Fibroblast of skin of left quadriceps (primary cell): ENCODE measurements around the gene DECR2.
A peak's percentile ranks its signal among the peaks of the same experiment; 100 is the strongest.
"Not testable (repeated sequence)": the region's sequence is repeated elsewhere in the genome, so short reads cannot be mapped to it uniquely, and the experiment has no call there.

Experiments used
- DNase-seq, 2 experiments: peaks; one replicate each; pipeline ENCODE4 v3.0.0-alpha.2; 2013; ENCODE audit warnings: low read depth in 2 of 2

DECR2 gene

DNA sequence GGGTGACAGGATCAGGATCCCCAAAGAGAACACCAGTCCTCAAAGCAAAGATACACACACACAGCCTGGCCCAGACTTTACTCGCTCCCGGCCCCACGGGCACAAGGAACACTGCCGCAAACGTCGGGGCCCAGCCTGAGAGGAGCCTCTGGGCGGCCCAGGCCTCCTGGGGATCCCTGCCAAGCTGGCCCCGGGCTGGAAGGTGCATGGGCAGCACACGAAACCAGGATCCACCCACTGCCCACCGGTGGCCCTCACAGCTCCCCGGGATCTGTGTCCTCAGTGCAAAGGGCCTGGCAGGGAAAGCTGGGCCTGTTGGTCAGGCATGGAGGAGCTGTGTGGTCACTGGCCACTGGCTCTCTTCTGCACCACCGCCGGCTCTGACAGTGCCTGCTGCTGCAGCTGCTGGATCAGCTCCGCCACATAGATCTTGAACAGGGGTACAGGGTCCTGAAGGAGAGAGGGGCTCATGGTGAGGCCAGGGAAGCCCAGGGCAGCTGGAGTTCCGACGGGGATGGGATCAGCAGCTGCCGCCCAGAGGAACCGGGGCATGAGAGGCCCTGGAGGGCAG is 34.3 kb upstream of the DECR2 start:
- no peak for DNase-seq

DNA sequence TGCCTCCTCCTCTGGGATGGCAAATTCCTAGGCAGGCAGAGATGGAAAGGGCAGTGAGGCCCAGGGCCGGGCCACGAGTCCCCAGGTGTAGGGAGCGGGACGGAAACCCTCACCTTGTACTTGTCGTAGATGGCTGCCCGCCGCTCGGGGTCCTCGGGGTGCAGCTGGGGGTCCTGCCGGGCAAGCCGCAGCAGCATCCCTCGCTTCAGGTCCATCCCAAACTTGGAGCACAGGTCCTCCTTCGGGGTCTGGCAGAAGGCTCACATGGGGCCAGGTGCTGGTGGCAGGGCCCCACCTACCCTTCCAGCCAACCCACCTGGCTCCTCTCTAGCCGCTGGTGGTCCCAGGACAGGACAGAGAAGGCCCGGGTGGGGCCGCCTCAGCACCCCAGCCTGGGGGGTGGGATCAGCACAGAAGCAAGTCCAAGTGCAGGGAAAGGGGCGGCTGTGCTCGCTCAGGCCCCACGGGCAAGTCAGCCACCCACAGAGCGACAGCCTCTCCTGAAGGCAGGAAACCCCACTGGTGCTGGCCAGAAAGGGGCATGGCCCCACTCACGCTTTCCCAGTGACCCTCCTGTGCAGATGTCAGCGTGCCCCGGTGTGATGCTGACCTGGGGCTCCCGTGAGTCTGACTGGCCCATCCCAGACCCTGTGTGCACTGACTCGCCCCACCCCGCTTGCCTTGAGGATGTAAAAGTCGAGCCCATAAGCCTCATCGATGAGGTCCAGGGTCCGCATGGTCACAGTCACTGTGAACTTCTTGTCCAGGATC is 33.1 kb upstream of the DECR2 start:
- no peak for DNase-seq

DNA sequence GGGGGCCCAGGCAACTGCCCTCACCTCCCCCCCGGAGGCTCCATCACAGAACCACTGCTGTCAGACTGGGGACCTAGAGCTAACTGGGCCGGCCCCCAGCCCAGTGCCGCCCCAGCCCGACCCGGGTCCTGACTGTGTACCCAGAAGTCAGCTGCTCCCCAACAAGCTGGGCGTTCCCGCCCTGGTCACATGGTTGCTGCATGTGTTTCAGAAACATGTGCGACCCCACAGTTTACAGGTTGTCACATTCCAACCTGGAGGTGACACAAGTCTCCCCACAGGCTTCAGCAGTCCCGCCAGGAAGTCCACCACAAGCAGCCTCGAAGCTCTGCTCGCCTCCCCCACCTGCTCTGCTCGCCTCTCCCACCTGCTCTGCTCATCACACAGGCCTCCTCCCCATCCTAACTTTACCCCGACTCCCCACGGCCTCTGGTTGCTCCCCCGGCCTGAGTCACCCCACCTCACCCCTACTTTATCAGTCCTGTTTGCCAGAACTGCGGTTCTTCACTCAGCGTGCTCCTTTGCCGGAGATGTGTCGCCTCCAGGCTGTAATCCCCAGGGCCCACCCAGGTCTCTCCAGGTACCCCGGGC is 32.3 kb upstream of the DECR2 start:
- DNase-seq: no peak

DNA sequence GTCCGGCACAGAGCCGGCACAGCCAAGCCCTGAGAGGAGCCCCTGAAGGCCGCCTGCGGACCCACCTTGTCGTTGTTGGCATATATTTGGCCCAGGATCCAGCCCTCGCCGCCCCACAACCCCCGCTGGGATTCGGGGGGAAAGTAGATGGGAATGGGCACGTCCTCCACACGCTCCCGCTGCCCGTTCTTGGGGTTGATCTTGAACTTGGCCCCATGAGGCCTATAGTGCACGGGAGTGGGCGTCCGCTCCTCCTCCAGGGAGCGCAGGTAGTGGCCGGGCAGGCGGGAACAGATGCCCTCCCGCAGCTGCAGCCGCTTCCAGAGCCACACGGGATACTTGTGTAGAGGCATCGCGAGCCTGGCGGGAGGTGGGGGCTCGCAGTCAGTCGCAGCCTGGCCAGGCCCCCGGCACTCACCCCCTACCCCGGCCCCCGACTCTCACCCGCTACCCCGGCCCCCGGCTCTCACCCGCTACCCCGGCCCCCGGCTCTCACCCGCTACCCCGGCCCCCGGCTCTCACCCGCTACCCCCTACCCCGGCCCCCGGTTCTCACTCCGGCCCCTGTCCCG is 31.7 kb upstream of the DECR2 start:
- DNase-seq: no peak

DNA sequence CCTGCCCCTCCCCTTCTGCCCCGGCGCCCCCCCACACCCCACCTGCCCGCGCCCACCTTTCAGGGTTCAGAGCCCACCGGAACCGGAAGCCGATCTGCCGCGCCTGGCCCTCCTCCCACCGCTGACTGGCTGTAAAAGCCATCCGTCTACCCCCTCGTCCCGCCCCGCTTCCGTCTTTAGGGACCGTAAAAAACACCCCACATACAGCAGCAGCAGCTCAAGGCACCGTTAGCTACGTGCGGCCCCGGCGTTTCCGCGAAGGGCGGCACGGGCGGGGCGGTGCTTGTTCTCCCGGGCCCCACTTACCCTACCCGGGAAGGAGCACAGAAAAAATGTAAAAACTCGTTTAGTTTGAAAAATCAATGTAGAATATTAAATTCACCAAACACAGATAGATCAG is 31.2 kb upstream of the DECR2 start, which contains the start of gene MRPL28:
TSS of gene MRPL28 (minus strand) at position 96 of the 400 bp plus-strand sequence. CDS start 320 bp downstream, outside the sequence.
- peak; percentile 87 to 89 for DNase-seq

DNA sequence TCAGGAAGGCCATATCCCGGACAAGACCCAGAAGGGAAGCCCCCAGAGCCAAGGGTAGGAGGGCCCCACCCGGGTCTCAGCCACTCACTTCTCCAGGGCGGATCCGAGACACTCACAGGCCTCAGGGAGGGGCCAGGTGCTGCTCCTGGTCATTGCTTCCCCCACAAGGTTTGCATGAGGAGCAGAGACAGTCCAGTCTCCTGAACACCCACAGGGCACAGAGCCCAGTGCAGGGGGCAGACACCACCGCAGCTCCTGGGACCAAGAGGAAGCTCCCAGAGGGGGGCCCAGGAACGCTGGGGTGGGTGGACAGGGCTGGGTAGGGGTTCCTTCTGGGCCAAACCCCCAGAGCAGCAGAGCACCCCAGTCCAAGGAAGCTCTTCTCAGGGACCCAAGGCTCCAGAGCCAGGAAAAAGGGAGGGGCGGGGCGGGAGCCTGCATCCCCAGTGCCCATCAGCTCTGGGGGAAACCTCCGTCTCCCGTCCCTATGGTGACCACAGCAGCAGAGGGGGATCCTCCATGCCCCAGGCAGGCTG is 30.6 kb upstream of the DECR2 start:
- no peak for DNase-seq

DNA sequence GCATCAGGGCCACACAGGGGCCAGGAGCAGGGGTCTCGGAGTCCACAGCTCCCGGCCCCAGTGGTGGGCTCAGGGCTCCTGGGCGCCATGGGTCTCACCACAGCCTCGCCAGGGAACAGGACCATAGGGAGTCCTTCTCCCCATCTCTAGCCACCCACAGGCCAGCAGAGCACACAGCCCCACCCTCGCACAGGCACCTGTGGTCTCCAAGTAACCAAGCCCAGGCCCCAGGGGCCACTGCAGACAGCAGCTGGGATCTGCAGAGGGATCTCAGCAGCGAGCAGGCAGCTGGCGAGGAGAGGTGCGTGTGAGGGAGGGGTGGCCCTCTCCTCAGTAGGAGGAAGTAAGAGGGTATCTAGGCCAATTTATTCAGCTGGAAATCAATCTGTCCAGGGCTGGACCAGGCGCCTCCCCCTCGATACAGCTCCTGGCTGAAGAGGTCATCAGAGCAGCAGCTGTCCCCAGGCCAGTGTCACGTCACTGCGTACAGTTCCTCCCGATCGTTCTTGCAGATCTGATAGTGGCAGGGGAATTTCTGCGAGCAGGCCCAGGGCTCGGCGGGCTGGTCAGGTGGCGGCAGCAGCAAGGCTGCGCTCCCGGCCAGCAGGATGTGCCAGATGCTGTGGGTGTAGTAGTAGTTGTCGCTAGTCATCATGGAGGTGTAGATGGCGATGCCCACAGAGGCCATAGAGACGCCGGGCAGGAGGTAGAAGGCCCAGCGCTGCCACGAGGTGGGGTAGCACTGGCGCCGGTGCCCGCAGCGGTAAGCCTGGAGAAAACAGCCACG is 30.0 kb upstream of the DECR2 start:
- DNase-seq: no peak

DNA sequence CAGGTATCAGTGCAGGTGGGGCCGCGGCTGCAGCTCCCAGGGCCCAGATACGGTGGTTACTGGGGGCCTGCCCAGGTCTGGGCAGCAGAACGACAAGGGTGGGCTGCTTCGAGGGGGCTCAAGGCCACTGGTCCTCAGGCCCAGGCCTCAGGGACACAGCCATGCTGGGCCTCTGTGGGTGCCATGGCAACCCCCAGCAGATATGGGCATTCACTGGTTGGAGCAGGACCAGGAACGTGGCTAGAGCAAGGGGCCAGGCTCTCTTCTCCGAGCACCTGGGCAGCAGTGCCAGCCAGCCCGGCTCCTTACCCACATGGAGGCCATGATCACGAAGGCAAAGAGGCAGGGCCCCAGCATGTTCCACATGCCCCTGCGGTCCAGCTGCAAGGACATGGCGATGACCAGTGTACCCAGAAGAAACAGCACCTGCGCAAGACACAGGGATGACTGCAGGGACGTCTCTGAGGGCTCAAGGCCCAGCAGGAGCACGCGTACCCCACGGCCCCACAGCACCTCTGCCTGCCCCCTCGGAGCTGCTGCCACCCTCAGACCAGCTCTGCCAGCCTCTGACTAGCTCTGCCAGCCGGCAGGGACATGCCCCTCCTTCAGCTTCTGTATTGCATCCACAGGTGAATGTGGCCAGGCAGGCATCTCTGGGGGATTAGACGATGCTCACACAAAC is 29.2 kb upstream of the DECR2 start:
- DNase-seq: no peak

DNA sequence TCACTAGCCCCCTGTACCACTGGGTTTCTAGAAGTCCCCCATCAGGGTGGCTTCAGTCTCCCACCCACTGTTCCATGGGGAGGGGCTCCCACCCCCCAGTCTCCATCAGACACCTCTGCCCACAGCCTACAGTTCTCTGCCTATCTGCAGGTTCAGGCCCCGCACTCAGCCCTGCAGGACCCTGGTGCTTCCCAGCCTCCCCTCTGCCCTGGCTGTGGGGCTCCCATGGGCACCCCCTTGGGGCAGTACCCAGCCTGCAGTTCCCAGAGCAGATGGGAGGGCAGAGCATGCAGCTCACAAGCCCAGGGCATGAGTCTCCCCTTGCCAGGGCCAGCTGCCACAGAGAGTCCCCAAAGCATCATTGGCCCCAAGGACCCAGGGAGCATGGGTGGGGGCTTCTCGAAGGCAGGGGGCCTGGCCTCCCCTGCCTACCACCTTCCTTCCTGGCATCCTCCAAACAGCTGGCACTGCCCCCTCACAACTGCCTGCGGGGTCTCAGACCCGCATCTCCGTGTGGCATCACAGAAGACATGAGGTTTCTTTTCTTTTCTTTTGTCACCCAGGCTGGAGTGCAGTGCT is 28.6 kb upstream of the DECR2 start:
- DNase-seq: no peak

DNA sequence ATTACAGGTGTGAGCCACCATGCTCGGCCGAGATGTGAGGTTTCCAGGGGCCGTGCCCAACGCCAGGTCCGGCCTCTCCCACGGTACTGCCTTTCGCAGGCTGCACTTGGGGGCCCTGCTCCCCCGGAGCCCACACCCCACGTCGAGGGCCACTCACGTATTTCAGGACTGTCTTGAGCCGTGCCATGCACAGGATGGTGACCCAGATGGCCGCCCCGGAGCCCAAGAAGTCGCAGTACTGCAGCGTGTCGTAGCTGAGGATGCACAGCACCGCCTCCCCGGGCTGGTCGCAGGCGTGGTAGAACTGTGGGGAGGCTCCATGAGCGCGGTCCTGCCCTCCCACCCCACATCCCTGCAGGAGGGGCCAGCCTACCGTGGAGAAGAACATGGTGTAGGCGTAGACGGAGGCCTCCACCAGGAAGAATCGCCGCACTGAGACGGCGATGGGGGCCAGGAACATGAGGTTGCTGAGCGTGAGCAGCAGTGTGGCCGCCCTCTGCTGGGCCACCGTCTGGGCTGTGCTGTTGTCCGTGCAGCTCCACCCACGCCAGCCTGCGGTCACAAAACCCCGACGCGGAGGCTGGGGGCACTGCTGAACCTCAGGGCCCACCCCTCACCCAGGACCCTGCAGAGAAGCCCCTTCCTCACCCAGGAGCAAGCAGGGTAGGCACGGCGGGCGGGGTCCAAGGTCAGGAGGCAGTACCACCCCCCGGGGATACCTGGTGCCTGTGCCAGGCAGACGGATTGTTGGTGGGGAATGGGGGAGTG is 27.7 kb upstream of the DECR2 start:
- no peak for DNase-seq

DNA sequence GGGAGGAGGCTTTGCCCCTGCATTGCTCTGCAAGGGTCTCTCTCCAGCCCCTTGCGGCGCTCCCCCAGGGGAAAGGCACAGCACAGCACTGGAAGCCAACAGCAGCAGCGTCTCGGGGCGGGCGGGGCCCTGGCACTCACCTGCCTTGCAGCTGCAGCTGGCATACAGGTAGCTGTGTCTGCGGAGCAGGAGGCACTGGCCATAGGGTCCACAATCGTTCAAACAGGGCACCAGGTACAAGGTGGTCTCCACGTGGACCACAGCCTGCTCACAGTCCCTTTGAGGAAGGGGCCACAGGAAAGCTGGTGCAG is 27.1 kb upstream of the DECR2 start:
- DNase-seq: no peak

DNA sequence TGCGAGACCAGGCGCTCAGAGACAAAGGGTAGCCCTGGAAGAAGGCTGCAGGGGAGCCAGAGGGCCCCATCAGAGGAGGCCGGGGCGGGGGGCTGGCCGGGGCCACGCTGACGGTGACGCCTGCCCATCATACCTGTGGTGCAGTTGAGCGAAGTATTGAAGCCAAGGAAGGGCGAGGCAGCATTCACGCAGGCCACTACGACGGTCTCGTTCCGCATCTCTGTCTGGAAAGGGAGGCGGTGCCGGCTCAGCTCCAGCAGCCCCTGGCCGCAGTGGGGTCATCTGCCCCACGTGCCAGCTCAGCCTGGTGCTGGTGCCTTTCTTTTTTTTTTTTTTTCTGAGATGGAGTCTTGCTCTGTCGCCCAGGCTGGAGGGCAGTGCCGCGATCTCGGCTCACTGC is 26.5 kb upstream of the DECR2 start:
- DNase-seq: no peak

DNA sequence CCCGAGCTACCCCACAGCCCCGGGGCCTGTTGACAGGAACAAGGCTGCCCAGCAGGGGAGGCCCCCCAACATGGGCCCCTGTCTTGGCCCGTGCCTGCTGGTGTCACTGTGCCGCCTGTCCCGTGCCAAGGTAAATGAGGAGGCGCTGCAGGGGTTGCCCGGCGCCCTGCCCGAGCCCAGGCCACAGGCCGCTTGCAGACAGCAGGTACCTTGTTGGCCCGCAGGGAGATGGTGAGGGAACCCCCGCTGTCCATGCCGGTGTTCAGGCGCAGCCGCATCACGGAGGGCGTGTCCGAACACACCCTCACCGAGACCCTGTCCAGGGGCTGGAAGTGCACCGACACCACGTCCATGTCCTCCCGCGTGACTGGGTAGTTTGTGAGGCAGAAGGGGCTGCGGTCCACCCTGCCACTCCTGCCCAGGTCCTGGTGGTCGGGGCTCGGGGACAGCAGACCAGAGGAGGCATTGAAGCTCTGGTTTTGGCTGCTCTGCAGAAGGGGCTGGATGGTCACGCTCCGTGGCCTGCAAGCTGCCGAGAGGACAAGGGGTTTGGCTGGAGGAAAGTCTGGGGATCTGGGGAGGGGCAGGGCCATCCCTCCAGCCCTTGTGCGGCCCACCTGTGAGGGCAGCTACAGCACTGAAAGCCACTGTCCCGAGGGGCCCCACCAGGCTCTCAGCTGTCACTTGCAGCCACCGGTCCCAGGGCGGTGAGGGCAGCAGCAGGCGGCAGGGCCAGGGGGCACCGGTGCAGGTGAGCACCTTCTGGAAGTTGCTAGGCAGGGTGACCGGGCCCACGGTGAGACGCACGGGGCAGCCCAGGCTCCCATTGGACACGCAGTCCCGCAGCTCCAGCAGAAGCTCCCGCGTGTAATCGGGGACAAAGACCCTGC is 25.5 kb upstream of the DECR2 start:
- DNase-seq: no peak

DNA sequence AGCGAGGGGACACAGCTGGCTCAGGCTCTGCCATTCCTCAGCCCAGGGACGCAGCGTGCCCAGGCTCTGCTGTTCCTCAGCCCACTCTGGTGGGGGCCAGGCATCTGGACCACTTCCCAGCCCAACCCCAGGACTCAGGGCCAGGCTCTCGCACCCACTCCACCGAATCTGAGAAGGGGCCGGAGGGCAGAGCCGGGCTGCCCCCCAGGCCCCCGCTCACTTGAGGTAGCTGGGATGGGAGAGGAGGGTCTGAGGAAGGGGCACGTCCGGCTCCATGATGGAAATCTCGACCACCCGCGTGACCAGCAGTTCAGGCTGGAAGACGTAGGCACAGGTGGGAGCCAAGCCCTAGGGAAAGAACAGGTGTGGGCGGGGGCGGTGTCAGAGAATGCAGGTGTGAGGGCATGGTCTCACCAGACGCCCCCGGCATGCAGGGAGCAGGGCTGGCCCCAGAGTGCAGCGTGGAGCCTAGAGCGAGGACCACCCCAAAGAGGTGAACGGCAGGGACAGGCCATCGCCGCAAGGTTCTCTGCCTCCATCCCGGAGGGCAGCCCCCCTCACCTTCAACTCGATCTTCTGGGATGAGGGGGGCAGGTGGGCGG is 24.8 kb upstream of the DECR2 start:
- no peak for DNase-seq

DNA sequence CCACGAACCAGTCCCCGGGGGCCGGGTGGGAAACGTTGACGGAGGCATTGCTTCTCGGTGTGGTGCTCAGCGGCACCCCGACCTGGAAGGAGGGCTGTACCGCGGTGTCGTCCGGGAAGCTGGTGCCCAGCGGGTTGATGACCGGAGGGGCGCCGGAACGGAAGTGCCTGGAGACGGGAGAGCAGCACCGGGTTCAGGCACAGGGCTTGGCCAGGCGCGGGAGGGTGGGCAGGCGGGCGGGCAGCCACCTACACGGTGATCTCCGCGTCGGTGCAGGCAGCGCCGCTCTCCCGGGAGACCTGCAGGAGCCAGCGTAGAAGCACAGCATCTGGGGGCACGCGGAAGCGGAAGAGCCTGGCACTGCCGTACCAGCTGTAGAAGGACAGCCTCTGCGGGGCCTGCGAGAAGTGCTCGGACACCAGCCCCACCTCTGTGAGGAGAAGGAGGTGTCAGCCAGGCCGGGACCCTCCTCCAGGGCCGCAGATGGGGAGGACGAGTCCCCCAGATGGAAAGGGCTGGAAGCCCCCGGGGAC is 24.2 kb upstream of the DECR2 start:
- no peak for DNase-seq

DNA sequence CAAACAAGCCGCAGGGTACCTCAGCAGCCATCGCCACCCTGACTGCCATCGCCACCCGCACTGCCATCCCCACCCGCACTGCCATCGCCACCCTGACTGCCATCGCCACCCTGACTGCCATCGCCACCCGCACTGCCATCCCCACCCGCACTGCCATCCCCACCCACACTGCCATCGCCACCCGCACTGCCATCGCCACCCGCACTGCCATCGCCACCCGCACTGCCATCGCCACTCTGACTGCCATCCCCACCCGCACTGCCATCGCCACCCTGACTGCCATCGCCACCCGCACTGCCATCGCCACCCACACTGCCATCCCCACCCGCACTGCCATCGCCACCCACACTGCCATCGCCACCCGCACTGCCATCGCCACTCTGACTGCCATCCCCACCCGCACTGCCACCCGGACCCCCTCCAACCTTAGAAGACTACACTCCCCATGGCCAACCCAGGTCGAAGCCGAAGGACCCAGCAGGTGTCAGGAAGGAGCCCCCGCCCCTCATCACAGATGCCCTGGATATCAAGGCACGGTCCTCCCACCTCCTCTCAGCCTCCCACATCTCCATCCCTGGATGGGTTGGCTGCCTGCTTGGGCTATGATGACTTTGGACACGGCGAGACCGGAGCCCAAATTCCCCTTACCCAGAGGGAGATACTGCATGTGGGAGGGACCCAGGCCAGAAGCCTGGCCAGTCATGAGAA is 23.4 kb upstream of the DECR2 start:
- DNase-seq: not testable (repeated sequence)

DNA sequence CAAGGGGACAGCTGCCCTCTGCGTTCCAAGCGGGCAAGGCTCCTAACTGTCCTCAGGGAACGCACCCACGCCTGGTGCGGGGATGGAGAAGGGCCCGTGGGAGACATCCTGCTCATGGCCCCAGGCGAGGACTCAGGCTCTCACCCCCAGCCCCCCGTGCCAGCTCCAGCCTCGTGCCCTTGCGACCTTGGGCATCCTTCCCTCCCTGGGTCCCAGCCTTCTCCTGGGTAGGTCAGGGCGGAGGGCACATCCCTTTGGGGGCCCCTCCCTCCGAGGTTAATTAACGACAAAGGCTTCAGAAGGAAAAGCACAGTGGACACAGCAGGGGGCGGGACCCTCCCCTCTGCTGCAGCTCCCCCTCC is 22.9 kb upstream of the DECR2 start:
- DNase-seq: no peak
